AG09319 (cell line): ENCODE measurements around the gene FOS.
"Not testable (repeated sequence)": the region's sequence is repeated elsewhere in the genome, so short reads cannot be mapped to it uniquely, and the experiment has no call there.

Experiments
- DNase-seq: peaks from one replicate; pipeline ENCODE4 v3.0.0-alpha.2; 2010; ENCODE audit warnings: low read depth; ENCODE audit errors: extremely low read depth
- CTCF ChIP-seq: IDR thresholded peaks from 2 replicates; pipeline ENCODE4 v1.5.1; 2011; ENCODE audit warnings: low read depth, mild to moderate bottlenecking, inconsistent platforms, low read length, moderate library complexity

Gene FOS

GRCh38 chr14:75298187-75298965 is 19.7 kb downstream of the FOS start:
- TF ChIP-seq CTCF: no peak
- no peak for DNase-seq

DNA sequence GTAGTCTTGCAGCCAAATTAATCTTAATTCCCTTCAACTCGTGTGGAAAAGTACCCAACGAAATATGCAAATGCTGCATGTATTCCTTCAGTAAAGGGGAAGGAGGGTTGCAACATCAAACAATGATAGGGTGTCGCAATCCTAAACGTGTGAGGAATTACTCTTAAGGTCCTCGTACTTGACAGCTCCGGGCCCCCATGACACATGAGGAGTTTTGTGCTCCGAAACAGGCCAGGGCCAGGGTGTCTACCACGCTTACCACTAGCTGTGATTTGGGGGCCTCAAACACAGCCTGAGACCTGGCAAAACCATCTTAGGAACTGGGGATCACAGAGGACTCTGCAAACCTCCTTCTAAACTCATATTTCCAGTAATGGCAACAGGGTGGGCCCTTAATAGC is 20.4 kb downstream of the FOS start:
- no peak for TF ChIP-seq CTCF
- DNase-seq: no peak

DNA sequence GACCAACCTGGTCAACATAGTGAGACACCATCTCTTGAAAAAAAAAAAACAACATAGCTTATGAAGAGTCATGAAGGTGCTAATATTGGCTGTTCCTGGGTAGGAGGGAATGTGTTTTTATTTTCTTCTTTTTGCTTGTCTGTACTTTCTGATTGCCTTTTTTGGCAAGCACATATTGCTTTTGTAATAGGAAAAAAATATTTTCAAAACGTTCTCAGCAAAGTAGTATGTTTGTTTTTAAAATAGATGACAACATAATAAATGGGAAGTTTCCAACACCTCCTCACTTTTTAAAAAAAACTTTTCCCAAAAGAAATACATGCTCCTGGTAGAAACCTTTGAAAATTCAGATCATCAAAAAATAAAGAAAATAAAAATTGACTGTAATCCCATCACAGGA is 20.9 kb downstream of the FOS start:
- DNase-seq: no peak
- no peak for TF ChIP-seq CTCF

DNA sequence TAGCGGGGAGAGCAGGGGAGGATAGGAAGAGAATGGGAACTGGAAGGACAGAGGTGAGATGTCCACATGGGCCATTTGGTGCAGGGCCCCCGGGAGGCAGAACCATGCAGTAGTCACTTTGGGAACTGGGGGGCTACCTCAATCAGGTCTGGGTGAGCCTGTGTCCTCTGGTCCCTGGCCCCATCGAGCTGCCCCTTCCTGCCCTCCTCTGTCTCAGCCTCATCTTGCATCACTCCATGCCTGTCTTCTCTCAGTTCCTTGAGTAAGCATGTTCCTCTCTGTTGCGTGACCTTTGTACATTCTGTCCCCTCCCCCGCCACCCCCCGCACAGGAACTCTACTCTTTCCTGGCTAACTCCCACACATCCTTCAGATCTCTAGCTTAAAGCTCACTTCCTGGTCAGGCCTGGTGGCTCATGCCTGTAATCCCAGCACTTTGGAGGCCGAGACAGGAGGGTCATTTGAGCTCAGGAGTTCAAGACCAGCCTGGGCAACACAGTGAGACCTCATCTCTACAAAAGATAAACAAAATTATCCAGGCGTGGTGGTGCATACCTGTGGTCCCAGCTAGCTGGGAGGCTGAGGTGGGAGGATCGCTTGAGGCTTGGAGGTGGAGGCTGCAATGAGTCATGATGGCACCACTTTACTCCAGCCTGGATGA is 23.2 kb downstream of the FOS start:
- no peak for DNase-seq
- TF ChIP-seq CTCF: no peak

- no peak for DNase-seq
Measured at GRCh38 chr14:75303381-75303789, 24.8 kb downstream of the FOS start.

DNA sequence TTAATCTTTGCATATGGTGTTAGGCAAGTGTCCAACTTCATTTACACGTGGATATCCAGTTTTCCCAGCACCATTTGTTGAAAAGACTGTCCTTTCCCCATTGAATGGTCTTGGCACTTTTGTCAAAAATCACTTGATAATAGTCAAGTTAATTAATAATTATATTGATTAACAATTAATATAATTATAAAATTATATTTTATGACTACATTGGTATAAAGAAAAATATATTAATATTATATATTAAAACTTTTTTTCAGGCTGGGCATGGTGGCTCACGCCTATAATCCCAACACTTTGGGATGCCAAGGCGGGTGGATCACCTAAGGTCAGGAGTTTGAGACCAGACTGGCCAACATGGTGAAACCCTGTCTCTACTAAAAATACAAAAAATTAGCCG is 27.8 kb downstream of the FOS start:
- DNase-seq: not testable (repeated sequence)

More at GRCh38 chr14:75303381-75303789, 24.8 kb downstream of the FOS start:
- peak; percentile 79 for TF ChIP-seq CTCF

GRCh38 chr14:75306927-75307699 is 28.5 kb downstream of the FOS start:
- TF ChIP-seq CTCF: peak; percentile 22
- DNase-seq: no peak
